22Rv1 (cell line): Measurements from ENCODE around the gene RABGGTA.

ENCODE experiments used
- CTCF ChIP-seq: fragments of 450-650 bp; IDR thresholded peaks from 2 replicates; pipeline ENCODE4 v1.5.1; 2017; ENCODE audit warnings: mild to moderate bottlenecking
- ZFX ChIP-seq: fragments of 450-650 bp; IDR thresholded peaks from 2 replicates; pipeline ENCODE4 v1.6.1; 2017; ENCODE audit warnings: antibody characterized with exemption, borderline replicate concordance

GRCh38 chr14:24308342-24309124 is 37.1 kb upstream of the RABGGTA start:
- TF ChIP-seq CTCF (peak; percentile 80), ZFX (no peak)
